ENCODE measurements around the gene CC2D2B. TPM values are rescaled to one million over a fixed set of nuclear protein-coding genes. Genes with fewer than 3 reads are reported as not detected.

The CC2D2B gene
- total RNA-seq, 2 experiments from 2014 or later, result 0.35 to 0.40 TPM

GRCh38 chr10:96074776-96075175 is 167.0 kb downstream of the CC2D2B start:
- no peak overlapping the region for H3K27ac Mint-ChIP-seq
- peaks cover 17% of the 10 kb centered on the region for H3K36me3 Mint-ChIP-seq (ENCODE audit: low read depth)
- ChIA-PET CTCF (no interaction called here), POLR2A (interaction anchor here (0.6 to 3.6 kb wide), 5 partner anchors 15 to 167 kb away, joined by 3 to 18 read pairs (median 4); partner anchors contain the start of genes CC2D2B and ZNF518A)
- H3K4me1 Mint-ChIP-seq, result peaks cover 37% of the 10 kb centered on the region
- DNase-seq, result no peak
- H3K4me3 Mint-ChIP-seq, result no peak overlapping the region
- no peaks in the 10 kb centered on the region for H3K27me3 Mint-ChIP-seq
- H3K9me3 Mint-ChIP-seq, result peaks cover 5% of the 10 kb centered on the region

- Mint-ChIP-seq H3K4me1 (peaks cover 46% of the 10 kb centered on the region), H3K27ac (no peak overlapping the region), H3K27me3 (no peaks in the 10 kb centered on the region), H3K4me3 (no peak overlapping the region), H3K9me3 (peaks cover 5% of the 10 kb centered on the region), H3K36me3 (ENCODE audit: low read depth) (peaks cover 23% of the 10 kb centered on the region)
- no peak for DNase-seq
- POLR2A ChIA-PET, result interaction anchor here (1.3 to 3.6 kb wide), 4 partner anchors 12 to 169 kb away, joined by 3 to 18 read pairs (median 10); partner anchors contain the start of genes CC2D2B and ZNF518A
- CTCF ChIA-PET, result interaction anchor here (1.3 kb wide), 1 partner anchor 14 kb away, joined by 4 read pairs; no protein-coding TSS in a partner anchor
These were observed 168.2 kb downstream of the CC2D2B start for GRCh38 chr10:96075977-96076376.

GRCh38 chr10:96077156-96077555 is 169.4 kb downstream of the CC2D2B start:
- H3K4me1 Mint-ChIP-seq, result peaks cover 45% of the 10 kb centered on the region
- H3K9me3 Mint-ChIP-seq, result peaks cover 5% of the 10 kb centered on the region
- DNase-seq, result no peak
- peaks cover 23% of the 10 kb centered on the region for H3K36me3 Mint-ChIP-seq (ENCODE audit: low read depth)
- H3K27me3 Mint-ChIP-seq, result no peaks in the 10 kb centered on the region
- ChIA-PET POLR2A (interaction anchor here (2.3 kb wide), 1 partner anchor 13 kb away, joined by 17 read pairs; no protein-coding TSS in a partner anchor), CTCF (interaction anchor here (1.1 kb wide), 1 partner anchor 60 kb away, joined by 3 read pairs; no protein-coding TSS in a partner anchor)
- no peak overlapping the region for H3K27ac Mint-ChIP-seq
- no peak overlapping the region for H3K4me3 Mint-ChIP-seq

- H3K36me3 Mint-ChIP-seq (ENCODE audit: low read depth), result peaks cover 17% of the 10 kb centered on the region
- no peaks in the 10 kb centered on the region for H3K9me3 Mint-ChIP-seq
- POLR2A ChIA-PET, result no interaction called here
- no peak overlapping the region for H3K27ac Mint-ChIP-seq
- no peak for DNase-seq
- CTCF ChIA-PET, result no interaction called here
- H3K4me1 Mint-ChIP-seq, result peaks cover 14% of the 10 kb centered on the region
- H3K27me3 Mint-ChIP-seq, result no peaks in the 10 kb centered on the region
- no peak overlapping the region for H3K4me3 Mint-ChIP-seq
These were observed 174.4 kb downstream of the CC2D2B start for GRCh38 chr10:96082153-96082552.

Other genes with a start within 250 kb of the CC2D2B start
- 10 to 100 TPM; 26.2 to 28.5 TPM for gene TCTN3, start 214.0 kb upstream of the CC2D2B start, total RNA-seq
- gene ENTPD1, start 151.8 kb upstream of the CC2D2B start, total RNA-seq, result 10 to 100 TPM; 29.7 to 33.3 TPM
- gene CCNJ, start 135.6 kb downstream of the CC2D2B start, total RNA-seq, result 1 to 10 TPM; 4.7 to 5.6 TPM
- gene ZNF518A, start 222.3 kb downstream of the CC2D2B start, total RNA-seq, result 10 to 100 TPM; 16.0 to 16.2 TPM

All from activated CD4-positive, alpha-beta memory T cell treated with anti-CD3 and anti-CD28 coated beads, Interleukin-2, amount 10 ng/mL, durations not matched to agents 7 days and 5 days (primary cell).